Fibroblast of gingiva (primary cell): Measurements from ENCODE around the gene C5orf63.
"Not testable (repeated sequence)": the region's sequence is repeated elsewhere in the genome, so short reads cannot be mapped to it uniquely, and the experiment has no call there.

ENCODE experiments used
- DNase-seq: peaks from one replicate; pipeline ENCODE4 v3.0.0-alpha.2; 2011; ENCODE audit warnings: low read depth

The C5orf63 gene

GRCh38 chr5:127031147-127031862 lies 42.0 kb downstream of the C5orf63 start:
- DNase-seq: no peak

- peak; percentile 96 for DNase-seq
These were observed 42.8 kb downstream of the C5orf63 start, which contains the start of gene MARCHF3 for GRCh38 chr5:127030259-127031146. TSS of gene MARCHF3 (minus strand) at chr5:127030558. CDS start at chr5:126918171, 112,387 bp downstream.

GRCh38 chr5:127029581-127030258 lies 43.6 kb downstream of the C5orf63 start:
- DNase-seq: peak; percentile 71

- no peak for DNase-seq
These were observed 44.4 kb downstream of the C5orf63 start for GRCh38 chr5:127028822-127029457.

GRCh38 chr5:127027539-127027938 lies 45.8 kb downstream of the C5orf63 start:
- DNase-seq: no peak

GRCh38 chr5:127026166-127026565 lies 47.1 kb downstream of the C5orf63 start:
- no peak for DNase-seq

- no peak for DNase-seq
These were observed 47.8 kb downstream of the C5orf63 start for GRCh38 chr5:127025467-127025866.

GRCh38 chr5:127024821-127025220 lies 48.5 kb downstream of the C5orf63 start:
- no peak for DNase-seq

GRCh38 chr5:127023552-127024191 lies 49.6 kb downstream of the C5orf63 start:
- not testable (repeated sequence) for DNase-seq

- DNase-seq: no peak
These were observed 50.5 kb downstream of the C5orf63 start for GRCh38 chr5:127022846-127023245.

- DNase-seq: no peak
These were observed 53.4 kb downstream of the C5orf63 start for GRCh38 chr5:127019928-127020327.

- not testable (repeated sequence) for DNase-seq
These were observed 56.6 kb downstream of the C5orf63 start for GRCh38 chr5:127016722-127017121.

GRCh38 chr5:127015716-127016115 lies 57.6 kb downstream of the C5orf63 start:
- no peak for DNase-seq

- no peak for DNase-seq
These were observed 58.7 kb downstream of the C5orf63 start for GRCh38 chr5:127014573-127014972.

GRCh38 chr5:127013407-127013806 lies 59.9 kb downstream of the C5orf63 start:
- no peak for DNase-seq

- peak; percentile 50 for DNase-seq
These were observed 60.4 kb downstream of the C5orf63 start for GRCh38 chr5:127012916-127013315.

GRCh38 chr5:127011961-127012644 lies 61.2 kb downstream of the C5orf63 start:
- DNase-seq: no peak

- DNase-seq: peak; percentile 45
These were observed 62.1 kb downstream of the C5orf63 start for GRCh38 chr5:127011153-127011552.

- DNase-seq: peak; percentile 39
These were observed 62.9 kb downstream of the C5orf63 start for GRCh38 chr5:127010362-127010761.

GRCh38 chr5:127009784-127010183 lies 63.5 kb downstream of the C5orf63 start:
- DNase-seq: no peak
